Testis (tissue), 2 donors: Measurements from ENCODE around the gene PDHA1.

ENCODE experiments used
- CTCF ChIP-seq, 3 experiments: fragments of 450-650 bp in 2 of 3; fragments of 200-600 bp in 1 of 3; sonication (generic) in 1 of 3; IDR thresholded peaks; one replicate each; pipeline ENCODE4 v1.5.1; 2016 to 2019; ENCODE audit warnings: antibody characterized with exemption in 3 of 3, mild to moderate bottlenecking in 2 of 3, moderate library complexity in 1 of 3
- POLR2A ChIP-seq: fragments of 450-650 bp; IDR thresholded peaks from one replicate; pipeline ENCODE4 v1.6.1; 2017; ENCODE audit warnings: antibody characterized with exemption, mild to moderate bottlenecking, moderate library complexity

DNA sequence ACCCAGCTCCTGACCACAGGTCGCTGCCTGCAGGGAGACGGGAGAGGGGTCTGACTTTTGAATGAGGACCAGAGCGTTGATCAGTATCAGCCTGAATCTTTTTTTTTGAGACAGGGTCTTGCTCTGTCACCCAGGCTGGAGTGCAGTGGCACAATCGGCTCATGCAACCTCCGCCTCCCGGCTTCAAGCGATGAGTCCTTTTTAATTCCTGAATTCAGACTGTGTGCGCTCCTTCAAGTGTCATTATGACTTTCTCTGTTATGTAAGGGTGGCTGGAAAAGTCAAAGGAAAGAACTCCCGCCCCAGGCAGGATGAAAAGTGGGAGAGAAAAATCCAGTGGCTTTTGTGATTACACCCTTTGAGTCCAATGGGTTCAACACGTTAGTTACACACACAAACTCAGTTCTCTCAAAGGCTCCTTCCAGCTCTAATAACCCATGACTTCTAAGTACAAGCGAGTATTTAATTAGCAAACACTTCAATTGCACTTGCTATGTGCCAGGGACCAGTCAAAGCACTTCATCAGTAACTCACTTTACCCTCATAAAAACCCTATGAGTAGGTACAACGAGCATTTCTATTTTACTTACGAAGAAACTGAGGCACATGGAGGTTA is 44.4 kb downstream of the PDHA1 start:
- TF ChIP-seq CTCF (IDR thresholded peaks at IDR 0.05) (no peak), POLR2A (no peak)
